HG03565 (cell line): Measurements from ENCODE around the gene PMEL.
A peak's percentile ranks its signal among the peaks of the same experiment; 100 is the strongest.
"Not testable (repeated sequence)": the region's sequence is repeated elsewhere in the genome, so short reads cannot be mapped to it uniquely, and the experiment has no call there.

Source experiments
- ATAC-seq: cut with Tn5 transposase; IDR thresholded peaks from one replicate; pipeline ENCODE4 v1.9.1; 2021; ENCODE audit warnings: mild to moderate bottlenecking, moderate library complexity; ENCODE audit not compliant: unreplicated experiment

PMEL gene

GRCh38 chr12:55965941-55966407 lies at the start of gene PMEL:
Gene PMEL, minus strand, starts transcription at chr12:55966042. Its CDS starts 31 bp downstream, at chr12:55966011.
- ATAC-seq: no peak

- no peak for ATAC-seq
Observed at GRCh38 chr12:56014205-56014604, 48.4 kb upstream of the PMEL start.

- no peak for ATAC-seq
Observed at GRCh38 chr12:56013482-56013881, 47.6 kb upstream of the PMEL start.

GRCh38 chr12:56011509-56012090 lies 45.8 kb upstream of the PMEL start:
- ATAC-seq: no peak

- no peak for ATAC-seq
Observed at GRCh38 chr12:56010111-56010570, 44.3 kb upstream of the PMEL start.

GRCh38 chr12:56007564-56008559 lies 42.0 kb upstream of the PMEL start:
- peak; percentile 11 for ATAC-seq

- no peak for ATAC-seq
Observed at GRCh38 chr12:56004211-56004610, 38.4 kb upstream of the PMEL start.

- not testable (repeated sequence) for ATAC-seq
Observed at GRCh38 chr12:56003376-56003775, 37.5 kb upstream of the PMEL start.

- ATAC-seq: no peak
Observed at GRCh38 chr12:56001487-56002100, 35.8 kb upstream of the PMEL start.

- ATAC-seq: not testable (repeated sequence)
Observed at GRCh38 chr12:55999999-56000540, 34.2 kb upstream of the PMEL start.

- ATAC-seq: not testable (repeated sequence)
Observed at GRCh38 chr12:55999522-55999921, 33.7 kb upstream of the PMEL start.

GRCh38 chr12:55997535-55997859 lies 31.7 kb upstream of the PMEL start:
- ATAC-seq: no peak

- peak; percentile 97 for ATAC-seq
Observed at GRCh38 chr12:55996715-55997534, 31.1 kb upstream of the PMEL start, which contains the start of gene SUOX. Gene SUOX, plus strand, starts transcription at chr12:55997276. Its CDS starts 4,946 bp downstream, at chr12:56002222.

- ATAC-seq: no peak
Observed at GRCh38 chr12:55996201-55996714, 30.4 kb upstream of the PMEL start.

GRCh38 chr12:55995366-55995765 lies 29.5 kb upstream of the PMEL start:
- no peak for ATAC-seq

- no peak for ATAC-seq
Observed at GRCh38 chr12:55993230-55993853, 27.5 kb upstream of the PMEL start.

GRCh38 chr12:55991110-55991509 lies 25.3 kb upstream of the PMEL start:
- ATAC-seq: no peak

- ATAC-seq: not testable (repeated sequence)
Observed at GRCh38 chr12:55985976-55986375, 20.1 kb upstream of the PMEL start.

- ATAC-seq: no peak
Observed at GRCh38 chr12:55985341-55985740, 19.5 kb upstream of the PMEL start.

- no peak for ATAC-seq
Observed at GRCh38 chr12:55984861-55985260, 19.0 kb upstream of the PMEL start.
